Mucosa of descending colon (tissue), 3 donors: ENCODE data around the gene ATP6V0A4. TPM values are rescaled to one million over a fixed set of nuclear protein-coding genes. Genes with fewer than 3 reads are reported as not detected.

Source experiments
- ATAC-seq: fragments of 200-7000 bp; cut with Tn5 transposase; one replicate; pipeline ENCODE4 v1.9.1; 2020; ENCODE audit warnings: mild to moderate bottlenecking, moderate library complexity
- DNase-seq, 3 donors: peaks; one replicate each; pipeline ENCODE4 v3.0.0-alpha.2; 2020
- H3K36me3 ChIP-seq: fragments of 200-600 bp; one replicate; pipeline ENCODE4 v1.8.0; 2021; ENCODE audit warnings: low read depth, mild to moderate bottlenecking
- H3K4me1 ChIP-seq: fragments of 200-600 bp; one replicate; pipeline ENCODE4 v1.8.0; 2021; ENCODE audit warnings: low read depth, mild to moderate bottlenecking
- H3K4me3 ChIP-seq: fragments of 200-600 bp; one replicate; pipeline ENCODE4 v1.8.0; 2021; ENCODE audit warnings: mild to moderate bottlenecking
- H3K9me3 ChIP-seq: fragments of 200-600 bp; one replicate; pipeline ENCODE4 v1.8.0; 2021; ENCODE audit warnings: mild to moderate bottlenecking
- CTCF ChIP-seq: fragments of 200-600 bp; IDR thresholded peaks from one replicate; pipeline ENCODE4 v1.8.0; 2022; ENCODE audit warnings: antibody characterized with exemption, mild to moderate bottlenecking
- intact Hi-C, 2 donors: fragments of 100-400 bp; cut with DNase I in 1 of 2; cut with micrococcal nuclease in 1 of 2; formaldehyde crosslinking; loops; one replicate each; pipeline versions ENCODE4 v1.11.0 to v1.11.1; 2022; cut with DNase I, micrococcal nuclease
- total RNA-seq, 3 donors: library from RNA; stranded (reverse); fragmentation: NEBNext Ultra II Directional in 2 of 3; extraction: Animal tissue kit (Norgen Biotek cat#: 25700) in 2 of 3; gene quantifications; one replicate each; pipeline versions ENCODE4 v1.2.1 to v1.2.4, GENCODE V29; 2021 to 2023
- donor health status: DM: no; HTN: no; CAD: no; lungs with moderate emphysema.
- donor health status: DM: no; HTN: no; CAD: no.
- donor health status: DM: no; HTN: yes; CAD: no.

ATP6V0A4 gene
- total RNA-seq, 3 donors from 2014 or later: not detected

GRCh38 chr7:138785587-138786437, 12.2 kb downstream of the ATP6V0A4 start:
- DNase-seq: no peak
- no peaks in the 10 kb centered on the region for H3K4me1 ChIP-seq
- TF ChIP-seq CTCF: no peak
- intact Hi-C loops: no loop called here
- H3K9me3 ChIP-seq: no peaks in the 10 kb centered on the region
- no peaks in the 10 kb centered on the region for H3K36me3 ChIP-seq
- no peak for ATAC-seq
- H3K4me3 ChIP-seq: no peak overlapping the region

DNA sequence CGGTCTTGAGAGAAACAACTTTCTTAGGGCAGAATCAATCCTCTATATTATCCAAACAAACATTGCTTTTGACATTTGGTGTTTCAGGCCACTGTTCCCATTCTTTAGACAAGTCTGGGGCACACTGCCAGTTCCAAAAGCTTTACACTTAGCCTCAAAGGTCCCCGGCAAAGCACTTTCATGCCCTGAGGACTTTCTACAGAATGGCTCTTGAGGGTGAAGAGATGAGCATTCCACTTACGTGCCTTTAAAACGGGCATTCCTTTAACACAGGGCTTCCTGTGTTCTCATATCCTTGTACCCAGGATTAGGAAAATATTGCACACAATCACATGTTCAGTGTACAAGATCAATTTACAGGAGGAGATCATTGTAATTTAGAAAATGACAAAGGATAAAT, 13.3 kb downstream of the ATP6V0A4 start:
- no peak for ATAC-seq
- no peaks in the 10 kb centered on the region for H3K9me3 ChIP-seq
- DNase-seq: no peak
- TF ChIP-seq CTCF: no peak
- H3K4me3 ChIP-seq: no peak overlapping the region
- no peaks in the 10 kb centered on the region for H3K4me1 ChIP-seq
- no peaks in the 10 kb centered on the region for H3K36me3 ChIP-seq
- intact Hi-C loops: no loop called here

DNA sequence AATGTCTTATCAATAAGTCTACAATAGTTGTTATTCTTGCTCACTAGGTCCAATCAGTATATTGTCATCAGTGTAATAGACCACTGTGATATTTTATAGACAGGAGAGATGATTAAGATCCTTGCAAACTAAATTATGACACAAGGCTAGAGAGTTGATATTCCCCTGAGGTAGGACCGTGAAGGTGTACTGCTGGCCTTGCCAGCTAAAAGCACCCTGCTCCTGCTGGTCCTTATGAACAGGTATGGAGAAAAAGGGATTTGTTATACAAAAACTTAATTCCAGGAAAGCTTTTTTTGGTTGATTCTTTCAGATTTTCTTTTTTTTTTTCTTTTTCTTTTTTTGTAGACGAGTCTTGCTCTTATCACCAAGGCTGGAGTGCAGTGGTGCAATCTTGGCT, 17.0 kb downstream of the ATP6V0A4 start:
- Histone ChIP-seq H3K4me1 (no peaks in the 10 kb centered on the region), H3K36me3 (no peaks in the 10 kb centered on the region), H3K9me3 (no peaks in the 10 kb centered on the region), H3K4me3 (no peak overlapping the region)
- ATAC-seq: no peak
- DNase-seq: no peak
- no peak for TF ChIP-seq CTCF
- intact Hi-C loops: no loop called here

DNA sequence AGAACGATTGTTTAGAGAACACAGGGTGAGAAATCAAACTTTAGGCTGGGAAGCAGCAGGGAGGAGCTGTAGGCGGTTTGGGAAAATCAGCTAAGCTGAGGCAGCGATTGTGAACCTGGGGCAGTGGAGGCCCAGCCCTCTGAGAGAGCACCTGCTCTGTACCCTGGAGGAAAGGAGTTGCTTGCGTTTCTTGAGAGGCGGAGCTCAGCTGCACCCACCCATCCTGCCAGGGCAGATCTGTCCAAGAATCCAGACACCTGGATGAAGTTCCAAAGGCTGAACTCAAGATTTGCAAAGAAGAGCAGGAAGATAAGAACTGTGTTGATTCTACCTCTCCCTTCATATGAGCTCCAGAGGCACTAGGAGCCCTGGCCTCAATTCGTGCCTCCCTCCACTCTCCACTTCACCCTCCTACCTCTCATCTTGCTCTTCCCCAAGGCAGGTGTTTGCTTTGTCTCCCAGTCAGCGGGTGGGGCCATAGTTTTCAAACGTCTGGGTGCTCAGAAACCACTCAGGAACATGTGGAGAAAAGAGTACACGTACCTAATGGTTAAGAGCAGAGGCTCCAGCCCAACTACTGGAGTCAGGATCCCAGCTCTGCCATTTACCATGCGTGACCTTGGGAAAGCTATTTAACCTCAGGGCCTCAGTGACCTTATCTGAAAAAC, 21.7 kb downstream of the ATP6V0A4 start:
- intact Hi-C loops: no loop called here
- ATAC-seq: peak; percentile 54
- no peak for TF ChIP-seq CTCF
- no peaks in the 10 kb centered on the region for H3K9me3 ChIP-seq
- no peaks in the 10 kb centered on the region for H3K36me3 ChIP-seq
- no peaks in the 10 kb centered on the region for H3K4me1 ChIP-seq
- no peak for DNase-seq
- no peak overlapping the region for H3K4me3 ChIP-seq

GRCh38 chr7:138773817-138774216, 24.2 kb downstream of the ATP6V0A4 start:
- DNase-seq (no peak), ATAC-seq (no peak)
- H3K36me3 ChIP-seq: no peaks in the 10 kb centered on the region
- intact Hi-C loops: no loop called here
- H3K4me3 ChIP-seq: no peak overlapping the region
- TF ChIP-seq CTCF: no peak
- H3K9me3 ChIP-seq: no peaks in the 10 kb centered on the region
- no peaks in the 10 kb centered on the region for H3K4me1 ChIP-seq
